HG03066 (cell line): ENCODE data around the gene EIF2D.
"Not testable (repeated sequence)": the region's sequence is repeated elsewhere in the genome, so short reads cannot be mapped to it uniquely, and the experiment has no call there.

Experiments used
- ATAC-seq: cut with Tn5 transposase; IDR thresholded peaks from one replicate; pipeline ENCODE4 v1.9.1; 2021; ENCODE audit warnings: low read depth; ENCODE audit not compliant: unreplicated experiment

Gene EIF2D

DNA sequence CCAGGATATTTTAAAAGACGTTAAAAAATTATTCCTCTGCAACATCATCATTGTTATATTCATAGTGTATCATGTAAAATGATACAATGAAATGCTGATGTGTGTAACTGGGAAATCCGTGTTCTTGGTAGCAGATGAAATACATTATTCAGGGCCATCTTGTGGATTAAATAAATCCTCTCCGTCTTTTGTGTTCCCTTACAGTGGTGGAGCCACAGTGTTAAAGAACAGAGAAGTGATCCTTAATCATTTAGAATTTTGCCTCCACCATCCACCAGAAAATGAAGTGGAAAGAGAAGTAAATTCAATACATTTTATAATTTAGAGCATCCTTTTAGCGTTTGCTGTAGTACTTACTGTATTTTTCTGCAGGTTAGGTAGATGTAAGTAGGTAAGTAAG, 24.4 kb upstream of the EIF2D start:
- ATAC-seq: no peak

DNA sequence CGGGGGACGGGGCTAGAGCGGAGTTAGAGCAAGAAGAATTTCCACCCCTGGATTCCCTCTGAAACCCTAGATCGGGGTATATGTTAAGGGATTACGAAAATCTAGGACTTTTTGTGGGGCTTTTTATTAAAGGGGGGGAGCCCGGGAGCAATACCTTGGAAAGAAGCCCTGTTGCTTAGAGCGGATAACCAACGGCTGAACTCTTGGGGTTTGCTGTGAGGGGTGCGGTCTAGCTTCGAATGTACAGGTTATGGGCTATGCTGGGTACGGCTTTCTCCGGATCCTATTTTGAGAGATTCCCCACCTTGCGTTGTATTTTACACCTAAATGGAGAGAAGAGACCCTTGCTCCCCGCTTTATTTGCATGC, 23.7 kb upstream of the EIF2D start:
- no peak for ATAC-seq

DNA sequence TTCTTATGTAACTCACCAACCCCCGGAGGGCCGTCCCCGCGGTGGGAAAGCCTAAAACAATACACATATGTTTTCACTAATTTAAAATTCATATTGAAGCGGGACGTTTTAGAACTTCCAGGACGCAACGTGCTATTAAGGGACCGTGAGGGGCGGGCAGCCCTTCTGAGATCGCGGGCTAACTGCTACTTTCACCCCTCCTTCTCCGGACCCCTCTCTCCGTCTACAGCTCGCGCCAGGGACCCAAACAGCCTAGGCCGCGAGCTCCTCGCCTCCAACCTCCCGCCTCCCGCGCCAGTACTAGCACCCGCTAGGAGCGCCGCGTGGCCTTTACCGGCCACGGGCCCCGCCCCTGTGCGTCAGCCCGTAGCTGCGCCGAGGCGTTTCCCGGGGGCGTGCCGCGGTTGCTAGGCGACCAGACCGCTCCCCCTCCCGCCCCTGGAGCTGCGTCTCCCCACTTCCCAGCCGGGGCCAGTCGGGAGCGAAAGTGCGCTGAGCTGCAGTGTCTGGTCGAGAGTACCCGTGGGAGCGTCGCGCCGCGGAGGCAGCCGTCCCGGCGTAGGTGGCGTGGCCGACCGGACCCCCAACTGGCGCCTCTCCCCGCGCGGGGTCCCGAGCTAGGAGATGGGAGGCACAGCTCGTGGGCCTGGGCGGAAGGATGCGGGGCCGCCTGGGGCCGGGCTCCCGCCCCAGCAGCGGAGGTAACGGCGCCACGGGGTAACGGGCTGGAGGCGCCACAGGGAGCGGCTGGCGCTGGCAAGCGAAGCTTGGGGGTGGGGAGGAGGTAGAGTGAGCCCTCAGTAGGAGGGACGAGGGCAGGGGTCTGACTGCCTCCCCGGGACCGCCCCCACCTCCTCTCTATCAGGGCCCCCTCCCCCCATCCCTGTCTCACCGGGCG, 23.1 kb upstream of the EIF2D start, which contains the start of gene DYRK3:
Gene DYRK3, plus strand, starts transcription at position 457 of the 898 bp plus-strand sequence. Its CDS starts 168 bp downstream, at position 625.
- ATAC-seq: peak; percentile 92

- ATAC-seq: no peak
These were observed 22.3 kb upstream of the EIF2D start for GRCh38 chr1:206634365-206635079.

GRCh38 chr1:206633708-206634121, 21.4 kb upstream of the EIF2D start:
- ATAC-seq: no peak

DNA sequence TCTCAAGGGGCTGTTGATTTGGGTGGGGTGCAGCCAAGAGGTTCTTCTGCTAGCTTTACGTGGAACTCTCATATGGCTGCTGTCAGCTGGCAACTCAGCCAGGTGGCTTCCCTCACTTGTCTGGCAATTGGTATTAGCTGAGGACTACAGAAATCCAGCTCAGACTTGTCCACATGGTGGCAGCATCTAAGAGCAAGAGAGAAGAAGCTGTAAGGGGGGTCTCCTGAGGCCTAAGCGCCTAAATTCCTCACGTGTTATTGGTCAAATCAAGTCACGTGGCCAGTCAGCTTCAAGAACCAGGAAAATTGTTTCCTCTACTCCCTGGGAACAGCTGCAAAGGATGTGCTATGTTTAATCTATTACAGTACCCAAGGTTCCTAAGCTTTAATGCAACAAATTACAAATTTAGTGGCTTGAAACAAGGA, 18.8 kb upstream of the EIF2D start:
- ATAC-seq: no peak

DNA sequence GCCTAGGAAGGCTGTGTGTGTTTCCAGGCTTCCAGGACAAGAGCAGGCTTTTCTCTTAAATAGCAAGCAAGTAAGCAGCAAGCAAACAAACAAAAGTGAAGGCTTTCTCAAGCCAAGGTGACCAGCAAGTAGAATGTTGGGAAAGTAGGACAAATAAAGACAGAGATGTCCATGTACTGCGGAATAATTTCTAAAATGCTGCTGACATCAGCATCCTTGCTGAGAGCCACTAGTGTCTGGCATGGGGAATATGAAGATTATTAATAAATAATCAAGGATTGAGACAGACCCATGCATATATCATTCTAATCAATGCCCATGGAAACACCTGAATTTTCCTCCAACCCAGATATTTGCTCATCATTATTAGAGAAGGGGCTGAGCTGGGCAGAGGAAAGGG, 16.7 kb upstream of the EIF2D start:
- ATAC-seq: no peak

GRCh38 chr1:206626396-206626795, 14.1 kb upstream of the EIF2D start:
- not testable (repeated sequence) for ATAC-seq

DNA sequence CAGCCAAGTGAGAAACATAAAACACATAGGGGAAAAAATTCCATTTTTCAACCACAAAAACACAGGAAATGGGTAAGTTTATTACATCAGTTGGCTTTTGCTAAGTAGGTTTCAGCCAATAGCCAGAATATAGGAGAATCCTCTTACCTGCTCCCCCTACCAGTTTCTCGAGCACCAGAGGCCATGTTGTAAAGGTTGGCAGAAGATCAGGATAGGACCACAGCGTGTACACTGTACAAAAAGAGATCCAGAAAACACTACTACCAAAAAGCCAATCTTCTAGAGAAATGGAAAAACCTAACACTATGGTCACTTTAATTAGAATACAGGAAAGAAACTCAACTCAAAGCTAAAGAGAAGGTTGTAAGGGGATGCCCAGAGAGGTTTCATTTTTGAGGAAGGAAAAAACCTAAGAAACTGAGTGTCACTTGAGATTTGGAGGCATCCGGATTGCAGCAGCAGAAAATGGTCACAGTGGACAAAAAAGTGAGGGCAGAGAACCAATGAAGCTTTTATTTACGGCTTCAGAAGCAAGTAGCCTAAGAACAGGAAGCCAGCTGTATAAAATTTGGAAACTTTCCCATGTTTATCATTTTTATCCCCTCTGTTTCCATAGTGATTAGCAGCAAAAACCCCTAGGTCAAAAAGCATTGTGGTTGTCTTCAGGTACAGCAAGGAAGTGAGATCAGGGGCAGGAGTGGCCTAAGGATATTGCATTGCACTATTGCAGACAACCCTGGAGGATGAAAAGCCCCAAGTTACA, 2.9 kb downstream of the EIF2D start:
- ATAC-seq: no peak

DNA sequence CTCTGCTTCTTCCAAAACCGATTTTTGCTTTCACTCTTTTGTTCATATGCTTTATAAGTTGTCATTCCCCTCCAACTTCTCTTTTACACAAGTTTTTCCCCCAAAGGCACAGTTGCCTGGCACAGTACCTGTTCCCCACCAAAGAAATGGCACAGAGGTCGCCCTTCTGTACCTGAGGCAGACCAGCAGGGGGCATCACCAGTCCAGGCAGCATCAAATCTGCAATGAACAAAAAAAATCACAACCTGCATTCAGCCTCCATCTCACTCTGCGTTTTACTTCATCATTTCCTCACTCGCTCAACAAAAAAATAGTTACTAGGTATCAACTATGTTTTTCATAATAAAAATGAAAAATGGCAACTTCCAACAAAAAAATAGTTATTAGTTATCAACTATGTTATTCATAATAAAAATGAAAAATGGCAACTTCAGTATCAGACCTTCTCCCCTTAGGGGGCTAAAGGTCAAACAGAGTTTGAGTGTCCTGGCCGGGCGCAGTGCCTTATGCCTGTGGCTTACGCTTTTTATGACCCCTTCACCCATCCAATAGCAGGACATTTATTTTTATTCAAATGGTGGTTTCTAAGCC, 4.1 kb downstream of the EIF2D start:
- no peak for ATAC-seq

GRCh38 chr1:206606867-206607266, 5.4 kb downstream of the EIF2D start:
- ATAC-seq: no peak

DNA sequence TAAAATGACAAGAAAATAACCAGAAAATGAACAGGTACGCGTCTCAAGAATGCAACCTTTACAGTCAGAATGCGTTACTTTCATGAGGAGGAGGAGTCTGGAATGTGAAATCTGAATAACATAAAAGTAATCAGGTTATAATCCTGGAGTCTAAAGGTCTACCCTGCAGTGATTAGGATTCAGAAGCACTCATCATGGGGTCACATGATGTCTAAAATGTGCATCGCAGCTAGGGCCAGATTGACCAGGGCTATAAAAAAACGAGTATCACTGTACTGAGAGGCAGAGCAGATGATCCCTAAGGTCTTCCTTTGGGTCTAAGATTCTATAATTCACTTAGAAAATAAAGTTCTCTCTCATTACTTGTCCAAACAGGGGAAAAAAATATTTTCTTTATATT, 7.4 kb downstream of the EIF2D start:
- ATAC-seq: no peak

DNA sequence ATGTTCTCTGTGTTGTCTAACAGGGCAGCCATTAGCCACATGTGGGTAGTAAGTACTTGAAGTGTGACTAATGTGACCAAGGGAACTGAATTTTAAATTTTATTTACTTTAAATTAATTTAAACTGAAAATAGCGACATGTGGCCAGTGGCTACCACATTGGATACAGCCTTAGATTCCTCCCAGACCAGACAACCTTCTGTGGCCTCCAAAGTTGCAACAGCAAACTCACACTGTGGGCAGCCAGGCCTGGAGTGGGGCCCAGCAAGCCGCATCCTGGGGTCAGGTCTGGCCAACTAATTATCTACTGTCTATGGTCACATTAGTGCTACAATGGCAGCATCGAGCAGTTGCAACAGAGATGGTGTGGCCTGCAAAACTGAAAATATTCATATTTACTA, 11.7 kb downstream of the EIF2D start:
- no peak for ATAC-seq

- ATAC-seq: no peak
These were observed 16.0 kb downstream of the EIF2D start for GRCh38 chr1:206596319-206596666.

- ATAC-seq: no peak
These were observed 16.5 kb downstream of the EIF2D start for GRCh38 chr1:206595581-206596318.

DNA sequence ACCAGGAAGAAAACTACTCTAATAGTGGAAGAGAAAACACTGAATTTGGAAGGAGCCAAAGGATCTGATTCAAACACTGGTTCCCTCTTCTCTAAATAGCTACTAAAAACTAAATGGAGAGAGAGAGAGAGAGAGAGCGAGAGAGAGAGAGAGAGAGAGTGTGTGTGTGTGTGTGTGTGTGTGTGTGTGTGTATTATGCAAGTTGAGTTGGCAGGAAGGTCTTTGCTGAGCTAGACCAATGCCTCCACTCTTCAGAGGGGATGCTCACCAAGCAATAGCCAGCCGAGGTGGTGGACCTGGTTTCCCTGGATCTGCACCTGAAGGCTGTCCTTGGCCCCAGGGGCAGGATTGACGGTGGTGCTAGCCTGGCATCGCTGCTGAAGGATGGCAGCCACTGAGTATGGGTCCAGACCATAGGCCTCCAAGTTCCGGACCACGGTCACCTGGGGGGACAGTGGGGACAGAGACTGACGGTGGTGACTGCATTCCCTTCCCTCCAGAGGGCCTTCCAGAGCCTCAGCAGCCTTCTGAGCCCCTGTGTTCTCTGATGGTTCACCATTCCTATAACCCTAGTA, 18.8 kb downstream of the EIF2D start:
- no peak for ATAC-seq

GRCh38 chr1:206591696-206592095, 20.6 kb downstream of the EIF2D start:
- ATAC-seq: no peak

DNA sequence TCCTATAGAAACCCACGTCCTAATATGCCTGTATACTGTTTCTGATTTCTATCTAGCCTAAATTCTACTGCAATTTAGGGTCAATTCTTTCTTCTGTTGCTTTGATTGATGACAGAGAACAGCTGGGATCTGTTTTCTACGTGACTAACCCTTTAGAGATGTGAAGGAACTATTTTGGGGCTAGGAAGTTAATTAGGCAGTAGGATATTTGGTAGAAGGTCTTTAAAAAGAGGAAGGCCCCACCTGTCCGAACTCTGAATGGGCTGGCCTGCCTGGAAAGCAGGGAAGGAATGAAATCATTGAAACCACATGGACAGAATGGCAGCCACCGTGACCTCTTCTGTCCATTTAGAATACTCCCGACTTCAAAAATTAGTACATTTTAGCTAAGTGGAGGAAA, 21.0 kb downstream of the EIF2D start:
- no peak for ATAC-seq

DNA sequence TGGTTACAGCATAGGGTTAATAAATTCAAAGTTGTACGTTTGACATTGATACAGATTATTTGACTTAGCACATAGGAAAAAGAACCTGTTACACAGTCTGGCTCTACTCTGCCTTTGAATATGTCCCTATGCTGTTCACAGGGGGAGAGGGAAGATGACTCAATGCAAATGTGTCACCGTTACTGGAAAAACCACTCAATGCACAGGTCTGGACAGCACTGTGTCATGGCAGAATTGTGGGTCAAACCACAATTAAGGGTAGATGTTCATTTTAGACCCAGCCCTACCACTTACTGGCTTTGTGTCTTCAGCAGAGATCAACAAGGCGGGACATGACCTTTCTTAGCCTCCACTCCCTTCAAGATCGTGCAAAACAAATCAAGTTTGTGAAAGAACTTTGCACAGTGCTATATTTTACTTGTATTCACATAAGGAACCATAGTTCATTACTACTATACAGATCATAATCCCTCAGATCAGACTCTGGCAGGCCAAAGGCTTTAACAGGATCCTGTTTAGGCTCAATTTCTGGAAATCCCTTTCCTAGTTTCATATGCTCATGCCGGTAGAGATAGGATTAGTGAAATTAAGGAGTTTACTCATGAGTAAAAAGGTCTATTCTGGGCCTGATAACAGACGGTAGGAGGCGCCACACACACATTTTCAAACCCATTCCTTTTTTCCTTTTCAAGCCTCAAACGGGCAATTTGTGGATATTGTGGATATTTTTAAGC, 22.1 kb downstream of the EIF2D start:
- peak; percentile 50 for ATAC-seq
